GM19328 (cell line): ENCODE results near the gene ADAM8.

Source experiments
- ATAC-seq: cut with Tn5 transposase; IDR thresholded peaks from one replicate; pipeline ENCODE4 v1.9.1; 2021; ENCODE audit warnings: mild to moderate bottlenecking, moderate library complexity; ENCODE audit not compliant: unreplicated experiment

Gene ADAM8

GRCh38 chr10:133282846-133283390 lies 6.2 kb upstream of the ADAM8 start:
- ATAC-seq = no peak

GRCh38 chr10:133281628-133282372 lies 5.1 kb upstream of the ADAM8 start:
- no peak for ATAC-seq

- no peak for ATAC-seq
These were observed 4.4 kb upstream of the ADAM8 start for GRCh38 chr10:133281084-133281483.

GRCh38 chr10:133280391-133281059 lies 3.9 kb upstream of the ADAM8 start:
- no peak for ATAC-seq

- ATAC-seq = no peak
These were observed 2.9 kb upstream of the ADAM8 start for GRCh38 chr10:133279326-133280226.

GRCh38 chr10:133278577-133279265 lies 2.1 kb upstream of the ADAM8 start:
- peak; percentile 36 for ATAC-seq

- ATAC-seq = no peak
These were observed 1.4 kb upstream of the ADAM8 start for GRCh38 chr10:133277993-133278576.

GRCh38 chr10:133277277-133277992 lies 767 bp upstream of the ADAM8 start:
- ATAC-seq = no peak

- no peak for ATAC-seq
These were observed 601 bp downstream of the ADAM8 start for GRCh38 chr10:133276100-133276434.

GRCh38 chr10:133275684-133276092 lies 980 bp downstream of the ADAM8 start:
- no peak for ATAC-seq

- no peak for ATAC-seq
These were observed 1.7 kb downstream of the ADAM8 start for GRCh38 chr10:133274751-133275683.

- no peak for ATAC-seq
These were observed 3.0 kb downstream of the ADAM8 start for GRCh38 chr10:133273534-133274143.

- ATAC-seq = no peak
These were observed 3.7 kb downstream of the ADAM8 start for GRCh38 chr10:133272964-133273420.

GRCh38 chr10:133272301-133272963 lies 4.2 kb downstream of the ADAM8 start:
- ATAC-seq = no peak

GRCh38 chr10:133271521-133272300 lies 5.0 kb downstream of the ADAM8 start:
- no peak for ATAC-seq

- ATAC-seq = no peak
These were observed 5.8 kb downstream of the ADAM8 start for GRCh38 chr10:133270773-133271297.

GRCh38 chr10:133270204-133270603 lies 6.5 kb downstream of the ADAM8 start:
- ATAC-seq = no peak
